ENCODE results near the gene NUP210L.
"Not testable (repeated sequence)": the region's sequence is repeated elsewhere in the genome, so short reads cannot be mapped to it uniquely, and the experiment has no call there.

The NUP210L gene

DNA sequence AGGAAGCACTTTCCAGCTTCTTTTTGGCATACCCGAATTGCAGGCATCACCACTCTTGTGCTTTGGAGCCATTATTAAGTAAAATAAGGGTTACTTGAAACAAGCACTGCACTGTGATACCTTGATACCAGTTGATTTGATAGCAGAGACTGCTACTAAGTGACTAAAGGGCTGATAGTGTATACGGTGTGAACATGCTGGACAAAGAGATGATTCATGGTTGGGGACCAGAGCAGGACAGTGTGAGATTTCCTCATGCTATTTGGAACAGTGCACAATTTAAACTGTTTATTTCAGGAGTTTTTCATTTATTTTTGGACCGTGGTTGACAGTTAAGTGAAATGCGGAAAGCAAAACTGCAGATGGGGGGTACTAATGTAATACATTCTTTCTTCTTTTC lies 154.5 kb downstream of the NUP210L start:
- TF ChIP-seq, protein P1, sequence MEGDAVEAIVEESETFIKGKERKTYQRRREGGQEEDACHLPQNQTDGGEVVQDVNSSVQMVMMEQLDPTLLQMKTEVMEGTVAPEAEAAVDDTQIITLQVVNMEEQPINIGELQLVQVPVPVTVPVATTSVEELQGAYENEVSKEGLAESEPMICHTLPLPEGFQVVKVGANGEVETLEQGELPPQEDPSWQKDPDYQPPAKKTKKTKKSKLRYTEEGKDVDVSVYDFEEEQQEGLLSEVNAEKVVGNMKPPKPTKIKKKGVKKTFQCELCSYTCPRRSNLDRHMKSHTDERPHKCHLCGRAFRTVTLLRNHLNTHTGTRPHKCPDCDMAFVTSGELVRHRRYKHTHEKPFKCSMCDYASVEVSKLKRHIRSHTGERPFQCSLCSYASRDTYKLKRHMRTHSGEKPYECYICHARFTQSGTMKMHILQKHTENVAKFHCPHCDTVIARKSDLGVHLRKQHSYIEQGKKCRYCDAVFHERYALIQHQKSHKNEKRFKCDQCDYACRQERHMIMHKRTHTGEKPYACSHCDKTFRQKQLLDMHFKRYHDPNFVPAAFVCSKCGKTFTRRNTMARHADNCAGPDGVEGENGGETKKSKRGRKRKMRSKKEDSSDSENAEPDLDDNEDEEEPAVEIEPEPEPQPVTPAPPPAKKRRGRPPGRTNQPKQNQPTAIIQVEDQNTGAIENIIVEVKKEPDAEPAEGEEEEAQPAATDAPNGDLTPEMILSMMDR (IDR thresholded peaks at IDR 0.05; ENCODE audit: low read depth, low read length) = no peak
- DNase-seq (ENCODE audit: extremely low read depth, low read depth) = no peak

DNA sequence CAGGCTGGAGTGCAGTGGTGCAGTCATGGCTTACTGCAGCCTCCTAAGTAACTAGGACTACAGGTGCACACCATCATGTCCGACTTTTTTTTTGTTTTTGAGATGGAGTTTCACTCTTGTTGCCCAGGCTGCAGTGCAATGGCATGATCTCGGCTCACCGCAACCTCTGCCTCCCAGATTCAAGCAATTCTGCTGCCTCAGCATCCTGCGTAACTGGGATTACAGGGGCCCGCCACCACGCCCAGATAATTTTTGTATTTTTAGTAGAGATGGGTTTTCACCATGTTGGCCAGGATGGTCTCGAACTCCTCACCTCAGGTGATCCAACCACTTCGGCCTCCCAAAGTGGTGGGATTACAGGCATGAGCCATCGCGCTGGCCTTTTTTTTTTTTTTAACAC lies 158.0 kb downstream of the NUP210L start:
- DNase-seq (ENCODE audit: extremely low read depth, low read depth) = not testable (repeated sequence)

DNA sequence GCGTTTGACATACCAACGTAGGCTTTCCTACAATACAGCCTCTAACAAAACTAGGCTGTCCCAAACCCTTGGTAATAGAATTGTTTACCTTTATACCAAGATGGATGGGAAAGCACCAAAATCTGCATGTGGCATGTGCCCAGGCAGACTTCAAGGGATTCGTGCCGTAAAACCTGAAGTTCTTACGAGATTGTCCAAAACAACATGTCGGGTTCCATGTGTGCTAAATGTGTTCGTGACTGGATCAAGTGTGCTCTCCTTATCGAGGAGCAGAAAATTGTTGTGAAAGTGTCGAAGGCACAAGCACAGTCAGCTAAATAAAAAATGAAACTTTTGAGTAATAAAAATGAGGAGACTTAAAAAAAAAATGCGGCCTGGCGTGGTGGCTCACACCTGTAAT lies 159.2 kb downstream of the NUP210L start:
- TF ChIP-seq, protein P1 (IDR thresholded peaks at IDR 0.05; ENCODE audit: low read depth, low read length) = no peak
- no peak for DNase-seq (ENCODE audit: extremely low read depth, low read depth)

DNA sequence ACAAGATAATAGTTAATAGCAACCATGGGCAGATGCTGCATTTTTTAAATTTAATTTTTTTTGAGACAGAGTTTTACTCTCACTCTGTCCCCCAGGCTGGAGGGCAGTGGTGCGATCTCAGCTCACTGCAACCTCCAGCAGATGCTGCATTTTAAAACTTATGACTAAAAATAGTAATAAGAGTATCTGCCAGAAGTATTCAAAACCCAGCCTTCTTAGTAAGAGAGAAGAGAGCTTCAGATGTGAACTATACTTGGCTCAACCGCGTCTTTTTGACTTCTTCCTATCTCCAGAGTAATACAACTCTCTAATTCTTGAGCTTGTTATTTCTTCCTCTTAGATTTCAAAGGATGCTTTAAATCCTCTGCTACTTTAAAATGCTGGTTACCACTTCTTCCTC lies 159.7 kb downstream of the NUP210L start:
- DNase-seq (ENCODE audit: extremely low read depth, low read depth) = no peak
- TF ChIP-seq, protein P1 (IDR thresholded peaks at IDR 0.05; ENCODE audit: low read depth, low read length) = no peak

DNA sequence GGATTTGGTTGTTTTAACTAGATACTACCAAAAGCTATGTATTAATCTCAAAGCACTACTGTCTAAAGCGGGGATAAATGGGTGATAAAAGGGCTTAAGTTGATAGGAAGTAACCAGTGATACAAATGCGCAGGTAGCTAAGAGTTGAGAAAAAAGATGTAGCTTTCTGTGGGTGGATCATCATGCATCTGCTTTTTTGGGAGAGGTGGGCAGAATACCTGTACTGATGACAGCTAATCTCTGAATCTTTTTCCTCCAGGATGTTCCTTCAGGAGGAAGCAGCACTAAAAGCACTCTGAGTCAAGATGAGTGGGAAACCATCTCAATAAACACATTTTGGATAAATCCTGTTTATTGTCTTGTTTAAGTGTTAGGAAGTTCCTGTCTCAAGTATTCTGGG lies 163.1 kb downstream of the NUP210L start:
- DNase-seq (ENCODE audit: extremely low read depth, low read depth) = no peak
- TF ChIP-seq, protein P1 (IDR thresholded peaks at IDR 0.05; ENCODE audit: low read depth, low read length) = no peak

DNA sequence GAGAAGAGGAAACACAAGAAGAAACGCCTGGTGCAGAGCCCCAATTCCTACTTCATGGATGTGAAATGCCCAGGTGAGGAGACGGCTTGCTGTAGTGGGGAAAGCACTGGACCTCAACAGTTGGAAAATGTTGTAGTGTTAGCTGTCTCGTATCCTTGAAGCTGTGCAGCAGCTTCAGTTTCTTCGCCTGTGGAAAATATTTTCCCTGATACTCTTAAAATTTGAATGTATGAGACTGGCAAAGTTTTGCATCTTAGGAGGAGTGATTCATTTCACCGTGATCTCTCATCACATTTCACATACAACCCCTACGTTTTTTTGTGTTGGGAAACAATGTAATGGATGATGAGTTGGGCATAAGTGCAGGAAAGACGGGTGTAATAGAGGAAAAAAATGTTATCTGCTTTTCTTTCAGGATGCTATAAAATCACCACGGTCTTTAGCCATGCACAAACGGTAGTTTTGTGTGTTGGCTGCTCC lies 163.7 kb downstream of the NUP210L start:
- no peak for DNase-seq (ENCODE audit: extremely low read depth, low read depth)
- TF ChIP-seq, protein P1 (IDR thresholded peaks at IDR 0.05; ENCODE audit: low read depth, low read length) = no peak

DNA sequence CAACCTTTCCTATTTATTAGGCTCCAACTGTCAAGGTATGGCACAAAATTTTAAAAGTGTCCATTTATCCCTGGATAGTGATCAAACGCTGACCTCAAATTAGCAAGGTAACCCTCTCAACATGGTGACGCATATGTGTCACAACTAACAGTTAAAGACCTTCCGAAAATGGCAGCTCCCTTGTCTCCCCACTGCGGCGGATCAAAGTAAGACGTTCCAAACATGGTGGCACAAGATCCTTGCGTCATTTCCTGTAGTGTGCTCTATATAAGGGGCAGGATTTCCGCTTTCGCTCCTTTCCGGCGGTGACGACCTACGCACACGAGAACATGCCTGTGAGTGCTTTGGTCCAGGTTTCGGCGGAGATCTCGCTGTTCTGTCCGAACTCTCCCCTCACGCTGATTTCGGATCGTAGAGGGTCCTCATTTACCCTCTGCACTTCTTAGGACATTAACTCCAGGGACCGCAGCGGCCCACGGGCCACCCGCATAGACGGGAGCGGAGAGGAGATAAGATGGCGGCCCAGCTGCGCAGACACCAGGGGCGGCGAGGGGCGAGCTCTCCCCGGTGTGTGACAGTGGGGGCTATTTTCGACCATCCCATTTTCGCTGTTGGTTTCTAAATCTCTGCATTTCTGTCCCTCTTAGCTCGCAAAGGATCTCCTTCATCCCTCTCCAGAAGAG lies 164.3 kb downstream of the NUP210L start, which contains the start of gene RPS27:
Gene RPS27, plus strand, starts transcription at position 295 of the 683 bp plus-strand sequence. Its CDS starts 35 bp downstream, at position 330.
- TF ChIP-seq, protein P1 (IDR thresholded peaks at IDR 0.05; ENCODE audit: low read depth, low read length) = no peak
- peak; percentile 97 for DNase-seq (ENCODE audit: extremely low read depth, low read depth)

DNA sequence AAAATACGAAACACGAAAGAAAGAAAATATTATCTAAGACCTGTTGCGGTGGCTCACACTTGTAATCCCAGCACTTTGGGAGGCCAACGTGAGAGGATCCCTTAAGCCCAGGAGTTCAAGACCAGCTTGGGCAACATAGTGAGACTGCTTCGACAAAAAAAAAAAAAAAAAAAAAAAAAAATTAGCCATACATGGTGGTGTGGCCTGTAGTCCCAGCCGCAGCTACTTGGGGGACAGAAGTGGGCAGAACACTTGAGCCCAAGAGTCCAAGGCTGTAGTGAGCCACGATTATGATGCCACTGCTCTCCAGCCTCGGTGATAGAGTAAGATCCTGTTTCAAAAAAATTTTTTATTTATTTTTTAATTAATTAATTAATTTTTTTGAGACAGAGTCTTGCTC lies 167.3 kb downstream of the NUP210L start:
- DNase-seq (ENCODE audit: extremely low read depth, low read depth) = no peak
- TF ChIP-seq, protein P1 (IDR thresholded peaks at IDR 0.05; ENCODE audit: low read depth, low read length) = no peak

All from AG09319 (cell line).